GM12878 (cell line): ENCODE results near the gene TCOF1. TPM values are rescaled to one million over a fixed set of nuclear protein-coding genes. Genes with fewer than 3 reads are reported as not detected.
"Not testable (repeated sequence)": the region's sequence is repeated elsewhere in the genome, so short reads cannot be mapped to it uniquely, and the experiment has no call there.

Source experiments
- ATAC-seq: fragments of 200-7000 bp; cut with Tn5 transposase; 3 replicates; pipeline ENCODE4 v1.9.1; 2020; ENCODE audit warnings: mild to moderate bottlenecking, moderate library complexity
- BruUV-seq: library from RNA; stranded (reverse); fragments of 400-500 nt; replicated peaks from 2 replicates; lab custom pipeline; 2021; lab: Mats Ljungman, UMichigan
- CTCF ChIA-PET: fragments of 300-600 bp; sonication (Branson Sonifier 250); formaldehyde crosslinking; extraction: SDS; loops from one replicate; lab custom pipeline; 2021; ENCODE audit warnings: inconsistent platforms; lab: Yijun Ruan, JAX
- POLR2A ChIA-PET: fragments of 350-600 bp; formaldehyde crosslinking; extraction: SDS; loops from one replicate; lab custom pipeline; 2021; ENCODE audit warnings: inconsistent platforms; lab: Charles Lee
- RAD21 ChIA-PET: fragments of 300-600 bp; sonication (Branson Sonifier 250); formaldehyde crosslinking; loops from one replicate; lab custom pipeline; 2023; ENCODE audit warnings: antibody characterized with exemption; ENCODE audit not compliant: unreplicated experiment; lab: Charles Lee
- SMC1A ChIA-PET: fragments of 300-600 bp; sonication (Branson Sonifier 250); formaldehyde crosslinking; loops from one replicate; lab custom pipeline; 2023; ENCODE audit not compliant: unreplicated experiment, uncharacterized antibody; lab: Charles Lee
- DNase-seq: peaks from one replicate; pipeline ENCODE4 v3.0.0-alpha.2; 2011; ENCODE audit warnings: low read depth, low spot score
- FAIRE-seq: peaks from 3 replicates; lab custom pipeline; 2011; peaks lifted over from hg19 to GRCh38; lab: Jason Lieb, UNC
- H2AFZ ChIP-seq: 2 replicates; pipeline ENCODE4 v1.6.0; 2011; ENCODE audit warnings: low read depth, low read length, control low read depth; ENCODE audit not compliant: control insufficient read depth
- H3K27ac ChIP-seq: 2 replicates; pipeline ENCODE4 v1.5.1; 2011; ENCODE audit warnings: control low read depth; ENCODE audit not compliant: control insufficient read depth, insufficient read depth
- H3K27me3 ChIP-seq, 2 experiments: replicated peaks in 1 of 2; 2 replicates each; pipeline versions ENCODE4 v1.6.0 to v1.6.1; 2011; ENCODE audit warnings: low read length in 1 of 2; ENCODE audit not compliant: control insufficient read depth in 2 of 2, insufficient read depth in 2 of 2
- H3K36me3 ChIP-seq, 2 experiments: 2 replicates each; pipeline ENCODE4 v1.5.1; 2011; ENCODE audit warnings: low read length in 1 of 2; ENCODE audit not compliant: control insufficient read depth in 2 of 2, insufficient read depth in 2 of 2
- H3K4me1 ChIP-seq: 2 replicates; pipeline ENCODE4 v1.6.1; 2011; ENCODE audit warnings: mild to moderate bottlenecking, low read length, moderate library complexity, mixed read lengths; ENCODE audit not compliant: control insufficient read depth, insufficient read depth
- H3K4me2 ChIP-seq: 2 replicates; pipeline ENCODE4 v1.6.0; 2011; ENCODE audit warnings: control low read depth; ENCODE audit not compliant: control insufficient read depth, insufficient read depth
- H3K4me3 ChIP-seq: fragments of 200-600 bp; sonication (generic); 2 replicates; pipeline ENCODE4 v1.5.1; 2016
- H3K79me2 ChIP-seq: 2 replicates; pipeline ENCODE4 v1.6.0; 2011; ENCODE audit warnings: low read length; ENCODE audit not compliant: control insufficient read depth, insufficient read depth
- H3K9ac ChIP-seq: 2 replicates; pipeline ENCODE4 v1.8.0; 2011; ENCODE audit warnings: low read length, control low read depth, mixed read lengths; ENCODE audit not compliant: control insufficient read depth, insufficient read depth
- H3K9me3 ChIP-seq: replicated peaks from 3 replicates; pipeline ENCODE4 v1.5.1; 2011; ENCODE audit warnings: mild to moderate bottlenecking, low read length; ENCODE audit not compliant: control insufficient read depth, insufficient read depth
- H4K20me1 ChIP-seq: 2 replicates; pipeline ENCODE4 v1.6.0; 2011; ENCODE audit not compliant: control insufficient read depth, insufficient read depth
- CBX3 ChIP-seq: fragments of 200-600 bp; sonication (generic); IDR thresholded peaks from 2 replicates; pipeline ENCODE4 v1.6.1; 2016; ENCODE audit warnings: low read depth, borderline replicate concordance
- CBX5 ChIP-seq: sonication (generic); IDR thresholded peaks from 2 replicates; pipeline ENCODE4 v1.6.1; 2016; ENCODE audit warnings: low read depth, moderate library complexity, mild to moderate bottlenecking, inconsistent platforms
- MEF2B ChIP-seq: fragments of 450-650 bp; IDR thresholded peaks from 2 replicates; pipeline ENCODE4 v1.6.1; 2018; ENCODE audit warnings: mild to moderate bottlenecking, moderate library complexity; ENCODE audit not compliant: partially characterized antibody, poor library complexity, severe bottlenecking
- PAX8 ChIP-seq: fragments of 450-650 bp; IDR thresholded peaks from 2 replicates; pipeline ENCODE4 v1.6.1; 2017; ENCODE audit warnings: mild to moderate bottlenecking, moderate library complexity
- POU2F2 ChIP-seq: IDR thresholded peaks from 3 replicates; pipeline ENCODE4 v1.6.1; 2011; ENCODE audit warnings: low read depth, mild to moderate bottlenecking, low read length, borderline replicate concordance
- SRF ChIP-seq, 2 experiments: IDR thresholded peaks; 2 replicates each; pipeline ENCODE4 v1.6.1; 2011; ENCODE audit warnings: low read depth in 2 of 2, low read length in 2 of 2, mild to moderate bottlenecking in 1 of 2, moderate library complexity in 1 of 2
- YBX1 ChIP-seq: fragments of 450-650 bp; IDR thresholded peaks from 2 replicates; pipeline ENCODE4 v1.6.1; 2016; ENCODE audit warnings: antibody characterized with exemption
- ZBTB11 ChIP-seq: fragments of 450-650 bp; formaldehyde crosslinking; IDR thresholded peaks from 2 replicates; pipeline ENCODE4 v1.5.0; 2022; ENCODE audit warnings: mild to moderate bottlenecking, missing genetic modification characterization
- WGBS: methylation state at CpG from one replicate; pipeline ENCODE4 v1.1.6; 2016; ENCODE audit warnings: low lambda C conversion rate; ENCODE audit not compliant: insufficient replicate concordance, insufficient coverage; ENCODE audit errors: missing lambda C conversion rate; 5-methylcytosine and 5-hydroxymethylcytosine counted together
- in situ Hi-C: fragments of 300-500 bp; cut with MboI; formaldehyde crosslinking; loops from 9 replicates; pipeline ENCODE4 v1.14.3; 2018; ENCODE audit warnings: mixed read lengths
- intact Hi-C: fragments of 100-400 bp; cut with micrococcal nuclease; formaldehyde crosslinking; loops from one replicate; pipeline ENCODE4 v1.14.2; 2022; ENCODE audit not compliant: unreplicated experiment
- polyA plus RNA-seq, 11 experiments: library from polyadenylated mRNA; depleted of rRNA in 4 of 11; unstranded in 6 of 11; stranded (reverse) in 5 of 11; fragments of >200 nt; fragmentation: Nextera tagmentation in 4 of 11; fragmentation: Illumina TruSeq in 1 of 11; extraction: Ambion mirVana in 4 of 11; extraction: Trizol in 1 of 11; gene quantifications; 1 replicate in 1 of 11; 2 replicates in 10 of 11; pipeline versions ENCODE4 v1.2.1 to v1.2.3, GENCODE V29; 2011 to 2016; ENCODE audit warnings: inconsistent platforms in 2 of 11, missing spikeins in 2 of 11, low read depth in 1 of 11
- total RNA-seq, 4 experiments: library from RNA; depleted of rRNA in 3 of 4; stranded (reverse); fragments of >200 nt in 3 of 4; fragmentation: Illumina TruSeq in 1 of 4; extraction: Trizol in 1 of 4; gene quantifications; 2 replicates each; pipeline versions ENCODE4 v1.2.1 to v1.2.3, GENCODE V29; 2013 to 2021

Gene TCOF1
- total and polyA plus RNA-seq, 10 of the 15 experiments (the other 5 are each of a cell fraction or from before 2014, with no cell fraction given) = 8.7 to 83.9 (median 38.9) TPM

GRCh38 chr5:150422758-150423157, 65.3 kb downstream of the TCOF1 start:
- Histone ChIP-seq H3K79me2 (no peaks in the 10 kb centered on the region), H3K4me1 (peaks cover 7% of the 10 kb centered on the region), H3K4me2 (no peak overlapping the region), H3K9ac (no peak overlapping the region), H3K9me3 (no peaks in the 10 kb centered on the region), H3K36me3 (no peaks in the 10 kb centered on the region), H3K27ac (no peak overlapping the region), H3K4me3 (no peak overlapping the region), H2AFZ (no peak overlapping the region), H4K20me1 (no peaks in the 10 kb centered on the region), H3K27me3 (no peaks in the 10 kb centered on the region)
- FAIRE-seq (no peak), ATAC-seq (no peak), DNase-seq (no peak)
- ChIA-PET SMC1A (interaction anchor here (0.9 to 4.2 kb wide), 3 partner anchors 8 to 17 kb away, joined by 3 to 23 read pairs (median 3); partner anchors contain the start of gene CD74), CTCF (interaction anchor here (0.9 to 1.8 kb wide), 2 partner anchors 10 to 12 kb away, joined by 3 to 5 read pairs; partner anchors contain the start of gene CD74), RAD21 (interaction anchor here (0.9 to 1.9 kb wide), 2 partner anchors 22 to 24 kb away, joined by 3 to 4 read pairs; no protein-coding TSS in a partner anchor), POLR2A (interaction anchor here (0.6 to 3.1 kb wide), 4 partner anchors 9 to 55 kb away, joined by 5 to 12 read pairs (median 9); partner anchors contain the start of gene CD74)
- TF ChIP-seq MEF2B (no peak), YBX1 (no peak), PAX8 (no peak), CBX5 (no peak), CBX3 (no peak), SRF (IDR thresholded peaks at IDR 0.05; ENCODE audit: low read depth in 2 of 2, low read length in 2 of 2) (no peak), POU2F2 (no peak), ZBTB11 (CRISPR knock-in tag) (no peak)
- intact Hi-C loops (no loop called here), in situ Hi-C loops (no loop called here)
- WGBS = 92% methylated on average over 3 of the region's 3 CpGs
- no TSS peak for BruUV-seq

GRCh38 chr5:150426165-150426564, 68.7 kb downstream of the TCOF1 start:
- H2AFZ ChIP-seq, H3K4me1 ChIP-seq, ATAC-seq, H3K4me3 ChIP-seq, H3K9ac ChIP-seq, H3K27me3 ChIP-seq, H3K79me2 ChIP-seq, FAIRE-seq, H3K4me2 ChIP-seq, DNase-seq, H3K27ac ChIP-seq, H4K20me1 ChIP-seq, intact Hi-C loops, H3K9me3 ChIP-seq, BruUV-seq, H3K36me3 ChIP-seq, in situ Hi-C loops: not testable (repeated sequence)
- RAD21 ChIA-PET = interaction anchor here (1.5 kb wide), 1 partner anchor 27 kb away, joined by 3 read pairs; no protein-coding TSS in a partner anchor
- POLR2A ChIA-PET = interaction anchor here (0.7 to 1.8 kb wide), 4 partner anchors 8 to 1068 kb away, joined by 3 to 13 read pairs (median 4); no protein-coding TSS in a partner anchor
- CTCF ChIA-PET = interaction anchor here (0.6 to 1.3 kb wide), 3 partner anchors 9 to 31 kb away, joined by 3 to 6 read pairs (median 3); no protein-coding TSS in a partner anchor
- SMC1A ChIA-PET = interaction anchor here (1.2 kb wide), 1 partner anchor 25 kb away, joined by 3 read pairs; no protein-coding TSS in a partner anchor
- WGBS = 82% methylated on average over 8 of the region's 9 CpGs
